ENCODE measurements around the gene TLDC2. TPM values are rescaled to one million over a fixed set of nuclear protein-coding genes. Genes with fewer than 3 reads are reported as not detected.

TLDC2 gene
- total RNA-seq, 1 donor from 2014 or later: 0.36 TPM

DNA sequence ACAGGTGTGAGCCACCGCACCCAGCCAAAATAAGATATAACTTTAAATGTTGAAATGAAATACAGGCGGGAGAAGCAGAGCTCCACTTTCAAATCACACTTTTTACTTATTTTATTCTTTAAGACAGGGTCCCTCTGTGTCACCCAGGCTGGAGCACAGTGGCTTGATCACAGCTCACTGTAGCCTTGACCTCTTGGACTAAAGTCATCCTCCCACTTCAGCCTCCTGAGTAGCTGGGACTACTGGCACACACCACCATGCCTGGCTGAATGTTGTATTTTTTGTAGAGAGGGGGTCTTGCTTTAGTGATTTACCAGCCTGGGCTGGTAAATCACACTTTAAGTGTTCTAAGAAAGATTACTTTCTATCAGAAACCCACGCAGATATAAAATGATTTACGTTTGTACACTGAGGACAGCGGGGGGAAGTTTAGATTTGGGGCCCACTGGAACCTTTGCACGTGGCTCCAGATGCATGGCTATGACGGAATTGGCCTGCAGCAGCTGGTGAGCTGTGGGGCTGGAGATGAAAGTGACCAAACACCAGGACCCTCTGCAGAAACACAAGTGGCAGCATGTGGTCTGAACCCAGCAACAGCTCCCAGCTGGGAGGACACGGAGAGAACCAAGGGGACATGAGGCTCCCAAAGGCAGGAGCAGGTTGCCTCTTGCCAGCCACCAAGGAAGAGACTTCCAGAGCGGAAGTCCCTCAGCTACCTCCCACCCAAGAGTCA lies 26.4 kb upstream of the TLDC2 start:
- no peak for DNase-seq (ENCODE audit: low spot score)

DNA sequence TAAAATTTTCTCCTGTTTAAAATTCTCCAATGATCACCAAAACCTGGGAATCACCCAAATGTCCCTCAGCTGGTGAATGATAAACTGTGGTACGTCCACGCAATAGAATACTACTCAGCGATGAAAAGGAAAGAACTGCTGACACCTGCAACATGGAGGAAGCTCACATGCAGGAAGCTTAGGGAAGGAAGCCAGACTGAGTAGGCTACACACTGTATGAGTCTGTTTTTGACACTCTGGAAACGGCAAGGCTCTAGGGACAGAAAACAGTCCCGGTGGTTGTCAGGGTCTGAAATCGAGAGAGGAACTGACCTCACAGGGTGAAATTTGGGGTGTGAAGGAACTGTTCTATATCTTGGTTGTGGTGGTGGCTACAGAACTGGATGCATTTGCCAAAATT lies 25.2 kb upstream of the TLDC2 start:
- DNase-seq (ENCODE audit: low spot score): no peak

DNA sequence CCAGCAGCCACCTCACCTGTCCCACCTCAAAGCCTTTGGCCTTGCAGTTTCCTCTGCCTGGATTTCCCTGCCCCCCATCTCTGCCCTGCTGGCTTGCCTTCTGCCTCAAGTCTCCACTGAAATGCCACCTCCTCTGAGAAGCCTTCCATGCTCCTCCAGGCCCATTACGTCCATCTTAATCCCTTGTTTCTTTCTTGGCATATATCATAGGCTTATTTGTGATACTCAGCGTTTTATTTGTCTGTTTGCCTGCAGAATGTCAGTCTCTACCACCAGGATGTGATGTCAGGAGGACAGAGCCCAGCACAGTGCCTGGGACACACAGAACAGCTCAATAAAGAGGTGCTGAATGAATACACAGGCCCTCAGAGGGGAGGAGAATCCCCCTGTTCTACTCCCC lies 24.4 kb upstream of the TLDC2 start:
- no peak for DNase-seq (ENCODE audit: low spot score)

DNA sequence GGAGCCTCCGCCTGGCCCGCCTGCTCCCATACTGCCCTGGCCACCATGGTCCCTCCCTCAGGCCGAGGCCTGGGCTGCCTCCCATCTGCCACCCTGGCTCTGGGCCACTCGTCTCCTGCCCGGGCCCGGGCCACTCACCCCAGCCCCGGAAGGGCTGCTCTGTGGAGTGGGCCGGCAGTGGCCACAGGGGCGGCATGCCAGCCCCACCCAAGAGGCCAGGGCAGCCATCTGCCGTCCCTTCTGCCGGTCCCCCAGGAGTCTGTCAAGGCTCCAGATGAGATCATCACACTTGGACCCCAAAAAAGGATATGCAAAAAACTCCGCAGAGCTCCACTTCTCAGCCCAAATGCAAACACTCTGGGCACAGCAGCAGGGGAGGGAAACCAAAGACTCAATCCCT lies 23.8 kb upstream of the TLDC2 start:
- no peak for DNase-seq (ENCODE audit: low spot score)

DNA sequence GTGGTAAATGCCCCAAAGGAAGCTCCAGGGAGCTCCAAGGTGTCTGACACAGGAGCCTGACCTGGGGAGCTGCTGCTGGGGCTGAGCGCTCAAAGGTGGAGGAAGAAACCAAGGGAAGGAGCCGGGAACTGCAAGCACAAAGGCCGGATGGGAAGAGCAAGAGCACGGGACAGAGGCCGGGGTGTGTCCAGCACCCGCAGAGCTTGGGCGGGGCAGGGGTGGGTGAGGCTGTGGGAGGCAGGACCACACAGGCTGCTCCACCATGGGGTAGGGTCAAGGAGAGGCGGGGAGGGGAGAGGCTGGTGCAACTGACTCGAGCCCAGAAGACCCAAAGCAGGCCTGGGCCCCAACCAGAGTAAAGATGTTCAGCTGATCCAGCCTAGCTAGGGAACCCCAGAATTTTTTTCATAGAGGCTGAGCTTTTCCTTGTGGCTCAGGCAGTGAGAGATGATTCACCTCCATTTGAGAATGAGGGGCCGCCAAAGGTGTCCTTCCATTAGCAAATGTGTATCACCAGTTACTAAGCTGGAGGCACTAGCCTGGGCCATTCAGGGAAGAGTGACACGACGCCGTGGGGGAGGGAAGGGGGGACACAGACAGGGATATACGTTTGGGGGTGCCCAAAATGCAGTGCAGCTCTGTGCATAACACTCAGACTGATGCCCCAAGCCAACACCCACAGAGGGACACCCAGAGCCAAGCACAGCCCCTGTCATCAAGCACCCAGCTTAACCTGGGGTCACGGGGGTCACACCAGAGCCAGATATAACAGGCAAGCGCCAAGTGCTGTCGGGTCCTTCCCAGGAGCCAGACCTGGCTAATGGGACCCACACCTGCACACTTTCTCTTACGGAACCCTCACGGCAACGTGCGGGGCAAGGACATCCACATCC lies 21.3 kb upstream of the TLDC2 start:
- no peak for DNase-seq (ENCODE audit: low spot score)

DNA sequence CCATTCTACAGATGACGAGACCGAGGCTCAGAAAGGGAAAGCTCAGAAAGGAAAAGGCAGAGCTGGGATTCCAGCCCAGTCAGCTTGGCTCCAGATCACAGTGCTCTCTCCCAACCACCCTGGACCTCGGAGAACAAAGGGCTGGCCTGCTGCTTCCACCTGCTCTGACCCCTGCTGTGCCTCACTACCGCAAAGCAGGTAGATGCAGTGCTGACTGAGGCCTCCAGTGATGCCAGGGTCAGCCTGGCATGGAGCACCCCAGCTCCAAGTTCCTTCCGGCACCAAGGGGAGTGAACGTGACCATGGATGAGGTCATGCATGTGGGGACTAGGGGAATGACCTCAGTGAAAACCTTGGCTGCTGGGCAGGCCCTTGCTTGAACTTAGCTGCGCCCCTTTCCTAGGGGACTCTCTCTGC lies 20.7 kb upstream of the TLDC2 start:
- no peak for DNase-seq (ENCODE audit: low spot score)

DNA sequence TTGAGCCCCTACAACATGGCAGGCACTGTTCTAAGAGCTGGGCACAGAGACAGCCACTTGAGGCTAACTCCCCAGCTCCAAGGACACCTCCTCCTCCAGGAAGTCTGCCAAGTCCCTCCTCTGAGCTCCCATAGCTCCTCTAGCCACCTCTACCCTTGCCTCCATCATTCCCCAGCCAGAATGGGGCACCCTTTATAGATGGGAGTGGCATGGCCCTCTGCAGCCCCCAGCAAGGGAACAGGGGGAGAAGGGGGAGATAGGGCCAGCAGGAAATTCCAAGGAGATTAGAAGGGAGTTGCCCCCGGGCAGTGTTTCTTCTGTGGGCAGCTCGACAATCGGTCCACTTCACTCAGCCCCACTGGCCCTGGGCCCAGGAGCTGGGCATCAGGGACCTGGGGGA lies 19.7 kb upstream of the TLDC2 start:
- no peak for DNase-seq (ENCODE audit: low spot score)

DNA sequence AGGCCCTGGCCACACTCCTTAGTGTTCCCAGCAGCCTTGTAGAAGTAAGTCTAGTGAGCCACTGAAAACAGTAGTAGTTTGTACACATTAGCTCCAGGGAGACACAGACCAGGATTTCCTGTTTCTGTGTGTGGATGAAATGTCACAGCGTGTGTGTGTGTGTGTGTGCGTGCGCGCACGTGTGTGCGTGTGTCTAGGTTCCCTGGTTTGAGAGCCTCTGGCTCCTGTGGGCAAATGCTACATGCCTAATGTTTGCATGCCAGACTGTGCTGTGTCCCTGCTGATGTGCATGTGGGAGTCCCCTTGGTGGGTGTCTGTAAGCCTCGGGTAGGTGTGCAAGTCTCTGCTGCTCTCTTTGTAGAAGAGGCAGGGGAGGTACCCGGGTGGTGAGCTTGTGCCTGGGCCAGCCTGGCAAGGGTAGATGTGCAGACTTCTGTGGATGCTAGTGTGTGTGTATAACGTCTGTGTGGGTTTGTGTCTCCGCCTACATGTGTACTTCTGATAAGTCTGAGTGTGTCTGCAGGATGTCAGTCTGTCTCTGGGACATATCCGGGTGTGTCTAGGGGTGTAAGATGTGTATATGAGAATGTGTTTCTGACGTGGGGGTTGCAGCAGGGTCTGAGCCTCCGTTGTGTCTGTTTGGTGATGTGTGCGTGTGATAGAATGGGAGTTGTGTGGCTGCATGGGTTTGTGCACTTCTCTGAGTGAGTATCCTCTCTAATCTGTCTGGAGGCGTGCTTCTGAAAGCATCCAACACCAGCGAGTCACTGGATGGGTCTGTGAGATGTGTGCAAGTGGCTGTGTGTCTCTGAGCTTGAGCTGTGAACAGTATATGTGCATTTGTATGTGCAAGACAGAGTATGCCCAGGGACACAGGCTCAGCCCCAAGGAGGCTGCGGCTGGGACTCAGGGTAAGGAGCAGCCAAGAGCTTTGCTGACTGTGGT lies 19.0 kb upstream of the TLDC2 start:
- no peak for DNase-seq (ENCODE audit: low spot score)

DNA sequence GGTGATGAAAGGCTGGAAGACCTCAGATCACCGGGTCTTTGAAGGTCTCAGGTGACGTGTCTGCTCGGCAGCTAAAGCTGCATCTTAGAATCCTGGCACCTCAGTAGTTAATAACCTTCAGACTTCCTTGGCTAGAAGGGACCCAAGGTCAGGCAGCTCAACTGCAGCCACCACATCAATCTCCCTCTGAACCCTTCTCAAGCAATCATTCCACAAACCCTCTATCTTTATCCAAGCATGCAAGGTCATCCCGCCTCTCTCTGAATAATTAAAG lies 16.7 kb upstream of the TLDC2 start:
- no peak for DNase-seq (ENCODE audit: low spot score)

DNA sequence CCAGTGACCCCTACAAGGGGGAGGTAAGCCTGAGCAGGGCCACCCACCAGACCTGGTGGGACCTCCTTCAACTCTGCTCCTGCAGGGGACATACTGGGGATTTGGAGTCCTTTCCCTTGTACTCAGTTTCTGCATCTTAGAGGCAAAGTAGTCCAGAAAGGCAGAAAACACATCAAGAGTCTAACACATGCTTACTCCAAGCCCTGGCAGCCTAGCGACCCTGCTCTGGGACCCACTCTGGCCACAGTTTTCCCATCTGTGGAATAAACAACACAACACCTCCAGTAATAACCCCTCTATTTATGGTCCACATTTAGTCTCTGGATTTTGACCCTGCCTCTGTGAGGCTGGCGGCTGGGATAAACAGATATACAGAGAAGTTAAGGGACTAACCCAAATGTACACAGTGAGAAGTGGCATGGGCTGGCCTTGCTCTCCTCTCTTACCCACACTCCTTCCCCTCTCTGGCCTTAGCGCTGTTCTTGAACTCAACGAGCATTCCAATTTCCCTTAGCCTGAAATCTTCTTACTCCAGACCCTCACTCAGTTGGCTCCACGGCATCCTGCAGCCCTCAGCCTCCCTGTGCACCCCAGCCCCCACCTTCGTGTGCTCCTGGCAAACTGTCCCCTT lies 16.1 kb upstream of the TLDC2 start:
- no peak for DNase-seq (ENCODE audit: low spot score)

DNA sequence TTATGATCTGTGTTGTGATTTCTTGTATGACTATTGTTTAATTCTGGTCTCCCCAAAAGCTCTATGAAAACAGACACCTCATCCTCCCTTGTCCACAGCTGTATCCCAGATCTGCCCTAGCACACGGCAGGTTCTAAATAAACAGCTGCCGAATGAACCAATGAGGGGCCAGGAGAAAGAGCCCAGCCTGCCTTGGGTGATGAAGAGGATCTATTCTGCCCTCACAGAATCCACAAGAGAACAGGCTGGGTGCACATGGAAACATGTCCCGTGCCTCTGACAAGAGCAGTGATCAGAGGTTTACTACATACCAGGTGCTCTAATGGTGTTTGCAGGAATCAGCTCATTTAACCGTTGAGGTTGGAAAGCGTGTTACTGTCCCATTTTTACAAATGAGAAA lies 15.6 kb upstream of the TLDC2 start:
- DNase-seq (ENCODE audit: low spot score): no peak

DNA sequence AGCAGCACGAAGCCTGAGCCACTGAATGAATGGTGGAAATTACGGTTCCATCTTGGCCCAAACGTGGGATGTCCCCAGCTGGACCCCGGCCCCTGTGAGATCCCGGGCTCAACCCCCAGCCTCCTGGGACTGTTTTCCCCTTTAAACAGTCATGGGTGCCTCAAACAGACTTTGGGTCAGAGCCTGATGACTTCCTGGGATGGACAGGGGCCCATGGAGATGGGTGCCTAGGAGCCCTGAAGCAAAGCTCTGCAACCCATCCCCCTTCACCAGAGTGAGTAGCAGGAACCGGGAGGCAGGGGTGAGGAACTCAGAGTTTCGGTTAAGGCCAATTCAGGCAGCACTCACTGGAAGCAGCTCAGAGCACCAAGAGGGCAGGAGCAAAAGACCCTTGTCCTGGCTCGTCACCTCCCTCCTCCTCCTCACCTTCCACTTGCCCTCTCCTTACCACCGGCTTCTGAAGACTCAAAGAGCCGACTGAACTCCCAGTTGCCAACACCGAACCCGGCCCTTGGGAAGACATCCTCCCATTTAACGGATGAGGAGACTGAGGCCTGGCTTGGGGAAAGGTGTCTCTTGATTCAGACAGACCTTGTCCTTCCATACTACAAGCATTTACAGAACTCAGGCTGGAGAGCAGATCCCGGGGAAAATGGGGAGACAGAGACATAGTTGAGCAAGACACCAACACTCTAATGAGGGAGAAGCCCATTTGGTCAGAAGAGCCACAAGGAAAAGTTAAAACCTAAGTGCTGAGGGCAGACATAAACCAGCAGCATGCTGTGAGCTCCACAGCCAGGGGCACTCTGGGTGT lies 14.9 kb upstream of the TLDC2 start:
- DNase-seq (ENCODE audit: low spot score): no peak

DNA sequence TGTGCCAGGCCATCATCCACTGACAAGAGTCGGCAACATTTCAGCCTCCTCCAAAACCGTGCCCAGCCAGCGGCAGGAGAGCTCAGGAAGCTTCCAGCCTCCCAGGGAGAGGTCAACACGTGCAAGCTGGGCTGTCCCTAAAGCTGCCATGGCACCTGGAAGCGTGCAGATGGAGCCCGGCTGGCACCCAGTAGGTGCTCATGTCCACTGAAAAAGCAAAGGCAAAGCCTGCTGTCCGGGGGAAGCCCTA lies 14.4 kb upstream of the TLDC2 start:
- no peak for DNase-seq (ENCODE audit: low spot score)

DNA sequence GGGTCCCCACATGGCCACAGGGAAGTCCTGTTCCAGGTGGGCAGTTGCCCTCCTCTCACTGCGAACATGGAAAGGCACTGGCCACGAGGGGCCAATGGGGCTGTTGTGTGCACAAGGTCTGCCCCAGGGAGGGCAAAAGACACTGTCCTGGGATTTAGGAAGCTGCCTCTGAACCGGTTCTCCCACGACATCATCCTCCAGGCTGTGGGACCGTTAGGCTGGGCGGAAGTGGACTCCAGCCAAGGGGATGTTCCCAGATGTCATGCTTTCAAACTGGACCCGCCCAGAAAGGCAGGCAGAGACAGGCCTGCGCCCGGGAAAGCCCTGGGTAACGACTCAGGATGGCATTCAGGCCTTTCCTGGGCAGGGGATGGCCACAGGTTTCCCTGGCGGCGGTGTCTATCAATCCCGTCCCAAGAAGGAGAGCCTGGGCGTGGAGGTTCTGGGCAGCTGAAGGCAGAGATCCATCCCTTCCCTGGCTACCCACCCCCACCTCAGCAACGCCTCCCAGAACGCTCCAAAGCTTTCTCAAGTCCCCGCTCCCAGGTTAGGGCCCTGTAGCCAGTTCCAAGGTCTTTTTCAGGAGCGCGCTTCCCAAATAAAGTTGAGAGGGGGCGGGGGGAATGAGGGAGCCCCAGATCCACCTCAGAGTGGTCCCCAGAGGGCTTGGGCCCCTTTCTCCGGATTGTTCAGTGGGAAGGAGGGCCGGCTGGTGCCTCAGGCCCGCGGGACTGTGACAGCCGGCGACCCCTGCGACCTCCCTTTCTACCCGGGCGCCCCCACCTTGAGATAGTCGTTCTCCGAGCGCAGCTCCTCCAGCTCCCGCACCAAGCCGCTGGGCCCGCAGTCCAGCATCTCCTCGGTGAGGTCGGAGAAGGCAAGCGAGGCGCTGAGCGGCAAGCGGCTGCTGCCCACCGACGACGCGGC lies 13.8 kb upstream of the TLDC2 start:
- peak; percentile 91 for DNase-seq (ENCODE audit: low spot score)

DNA sequence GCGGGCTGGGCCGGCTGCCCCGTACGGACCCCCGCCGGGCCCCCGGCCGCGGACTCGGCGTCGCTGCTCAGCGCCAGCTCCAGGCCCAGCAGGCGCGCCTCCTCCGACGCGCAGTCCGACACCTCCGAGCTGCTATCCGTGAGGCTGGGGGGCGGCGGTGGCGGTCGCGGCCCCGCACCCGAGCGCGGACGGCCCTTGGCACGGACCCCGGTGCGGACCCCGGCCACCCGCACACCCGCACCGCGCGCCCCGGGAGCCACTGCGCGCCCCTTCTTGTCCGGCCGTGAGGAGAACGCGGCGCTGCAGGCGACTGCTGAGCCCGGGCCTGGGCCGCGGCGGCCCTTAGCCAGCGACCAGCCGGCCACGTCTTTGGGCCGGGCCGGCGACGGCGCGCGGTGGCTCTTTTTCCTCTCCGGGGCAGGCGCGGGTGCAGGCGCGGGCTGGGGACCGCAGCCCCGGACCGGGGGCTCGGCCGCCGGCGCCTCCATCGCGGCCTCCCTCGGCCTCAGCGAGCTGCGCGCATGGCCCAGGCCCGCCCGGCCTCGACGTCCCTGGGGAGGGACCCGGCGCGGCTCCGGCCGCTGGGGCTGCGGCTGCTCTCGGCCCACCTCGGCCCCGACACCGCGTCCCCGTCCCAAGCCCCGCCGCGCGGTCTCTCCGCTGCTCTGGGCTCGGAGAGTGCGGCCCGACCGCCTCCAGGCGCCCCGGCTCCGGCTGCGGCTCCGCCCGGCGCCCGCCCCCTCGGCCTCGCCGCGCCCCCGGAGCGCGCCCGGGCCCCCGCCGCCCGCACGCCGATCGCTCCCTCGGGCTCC lies 12.9 kb upstream of the TLDC2 start:
- no peak for DNase-seq (ENCODE audit: low spot score)

DNA sequence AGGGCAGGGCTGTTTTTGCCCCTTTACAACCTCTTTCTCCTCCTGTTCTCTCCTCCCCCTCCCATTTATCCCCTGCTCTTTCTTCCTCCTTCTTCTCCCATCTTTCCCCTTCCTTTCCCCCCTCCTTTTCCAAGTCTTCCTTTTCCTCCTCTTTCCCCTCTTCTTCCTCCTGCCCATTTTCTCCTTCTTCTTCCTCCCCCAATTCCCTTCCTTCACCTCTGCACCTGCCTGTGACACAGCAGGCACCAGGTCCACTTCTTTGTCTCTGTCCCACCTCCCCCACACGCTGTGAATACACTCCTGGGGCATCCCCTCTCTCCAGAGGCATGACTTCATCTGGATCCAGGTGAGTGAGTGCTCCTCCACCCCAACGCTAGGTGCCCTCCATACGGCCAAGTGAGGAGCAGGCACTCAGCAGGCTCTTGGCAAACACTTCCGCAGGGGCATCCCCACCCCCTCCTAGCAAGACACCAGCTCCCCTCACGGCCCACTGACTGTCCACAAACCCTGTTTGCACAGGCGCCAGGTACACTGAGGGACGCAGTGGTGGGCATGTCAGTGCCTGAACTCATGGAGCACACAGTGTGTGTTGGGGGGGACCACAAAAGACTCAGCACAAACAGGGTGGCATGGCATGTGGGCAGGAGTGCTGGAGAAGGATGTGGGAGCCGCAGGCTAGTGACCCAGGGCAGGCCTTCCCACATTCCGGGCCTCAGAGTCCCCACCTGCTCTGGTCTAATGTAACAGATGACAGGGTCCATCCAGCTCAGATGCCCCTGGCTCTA lies 10.7 kb upstream of the TLDC2 start:
- DNase-seq (ENCODE audit: low spot score): no peak

DNA sequence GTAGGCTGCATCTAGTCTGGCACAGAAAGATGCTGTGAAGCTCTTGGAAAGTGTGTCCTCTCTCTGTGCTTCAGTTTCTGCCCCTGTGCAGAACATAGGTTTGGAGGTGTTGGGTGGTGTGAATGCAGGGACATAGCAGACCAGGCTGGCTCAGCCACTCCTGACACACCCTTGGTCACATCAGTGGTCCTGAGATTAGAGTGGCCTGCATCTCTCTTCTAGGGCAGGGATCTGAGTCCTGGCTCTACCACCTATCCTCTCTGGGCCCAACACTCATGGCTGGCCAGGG lies 10.1 kb upstream of the TLDC2 start:
- DNase-seq (ENCODE audit: low spot score): no peak

DNA sequence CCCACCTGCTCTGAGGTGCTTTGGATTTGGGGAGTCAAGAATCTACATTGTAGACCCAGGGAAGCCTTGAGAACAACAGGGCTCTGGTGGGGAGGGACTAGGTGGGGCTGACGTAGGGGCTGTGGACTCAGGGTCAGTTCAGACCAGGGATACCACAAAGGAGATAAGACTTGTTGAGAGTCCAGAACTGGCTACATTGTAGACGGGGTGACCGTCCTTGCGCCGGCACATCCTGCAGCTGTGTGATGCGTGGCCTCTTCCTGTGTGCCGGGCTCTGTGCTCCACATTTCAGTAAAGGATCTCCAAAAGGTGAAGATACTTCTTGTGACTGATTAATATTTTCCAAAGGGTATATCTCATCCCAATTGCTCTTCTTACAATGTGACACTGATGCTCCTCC lies 9.8 kb upstream of the TLDC2 start:
- no peak for DNase-seq (ENCODE audit: low spot score)

All from ureter (tissue), 1 donor.